WTC11 (cell line): ENCODE measurements around the gene NOP9. TPM values are rescaled to one million over a fixed set of nuclear protein-coding genes. Genes with fewer than 3 reads are reported as not detected.

ENCODE experiments used
- ATAC-seq: fragments of 200-7000 bp; cut with Tn5 transposase; 2 replicates; pipeline ENCODE4 v1.10.0; 2021; ENCODE audit warnings: mild to moderate bottlenecking, moderate library complexity
- CTCF ChIA-PET: fragments of 300-600 bp; sonication (Branson Sonifier 250); formaldehyde crosslinking; loops from one replicate; lab custom pipeline; 2021; ENCODE audit warnings: antibody characterized with exemption; lab: Charles Lee
- POLR2A ChIA-PET: fragments of 350-600 bp; sonication (Branson Sonifier 250); formaldehyde crosslinking; loops from one replicate; lab custom pipeline; 2021; ENCODE audit warnings: antibody characterized with exemption; lab: Charles Lee
- DNase-seq: peaks from one replicate; pipeline ENCODE4 v3.0.0; 2021; ENCODE audit warnings: low spot score
- H3K27ac Mint-ChIP-seq: 2 replicates; pipeline ENCODE4 v1.8.0; 2021; ENCODE audit warnings: mixed read lengths
- H3K27me3 Mint-ChIP-seq: 2 replicates; pipeline ENCODE4 v1.8.0; 2021; ENCODE audit warnings: low read depth, mild to moderate bottlenecking, moderate library complexity, mixed read lengths
- H3K36me3 Mint-ChIP-seq: 2 replicates; pipeline ENCODE4 v1.8.0; 2021; ENCODE audit warnings: mixed read lengths
- H3K4me1 Mint-ChIP-seq: 2 replicates; pipeline ENCODE4 v1.8.0; 2022; ENCODE audit warnings: mixed read lengths
- H3K4me3 Mint-ChIP-seq: 2 replicates; pipeline ENCODE4 v1.8.0; 2021; ENCODE audit warnings: mild to moderate bottlenecking, moderate library complexity, mixed read lengths
- H3K9me3 Mint-ChIP-seq: 2 replicates; pipeline ENCODE4 v1.8.0; 2021; ENCODE audit warnings: mixed read lengths
- AR ChIP-seq: fragments of 250-450 bp; sonication (Bioruptor Pico); IDR thresholded peaks from 2 replicates; pipeline ENCODE4 v1.9.0; 2021; ENCODE audit warnings: mild to moderate bottlenecking
- ATF1 ChIP-seq: sonication (generic); formaldehyde crosslinking; IDR thresholded peaks from 2 replicates; pipeline ENCODE4 v1.8.1; 2023; ENCODE audit warnings: mild to moderate bottlenecking, moderate library complexity, missing genetic modification reagents
- CBFB ChIP-seq: sonication (generic); formaldehyde crosslinking; IDR thresholded peaks from 2 replicates; pipeline ENCODE4 v1.8.1; 2022; ENCODE audit warnings: mild to moderate bottlenecking, low read depth, missing genetic modification reagents
- CTCF ChIP-seq: fragments of 200-600 bp; IDR thresholded peaks from 2 replicates; pipeline ENCODE4 v1.8.0; 2022; ENCODE audit warnings: antibody characterized with exemption
- ELF4 ChIP-seq: sonication (generic); formaldehyde crosslinking; IDR thresholded peaks from 2 replicates; pipeline ENCODE4 v1.8.1; 2022; ENCODE audit warnings: low read depth, mild to moderate bottlenecking, moderate library complexity, missing genetic modification reagents
- ERG ChIP-seq: fragments of 250-450 bp; sonication (Bioruptor Pico); IDR thresholded peaks from 2 replicates; pipeline ENCODE4 v1.8.0; 2021; ENCODE audit warnings: mild to moderate bottlenecking
- ESRRA ChIP-seq: sonication (generic); formaldehyde crosslinking; IDR thresholded peaks from 2 replicates; pipeline ENCODE4 v1.8.1; 2022; ENCODE audit warnings: mild to moderate bottlenecking, missing genetic modification reagents, borderline replicate concordance
- ETV6 ChIP-seq: sonication (generic); formaldehyde crosslinking; IDR thresholded peaks from 2 replicates; pipeline ENCODE4 v1.8.1; 2022; ENCODE audit warnings: mild to moderate bottlenecking, missing genetic modification reagents
- FOXK1 ChIP-seq: sonication (generic); formaldehyde crosslinking; IDR thresholded peaks from 2 replicates; pipeline ENCODE4 v1.8.0; 2022; ENCODE audit warnings: mild to moderate bottlenecking, moderate library complexity, missing genetic modification reagents
- GABPB1 ChIP-seq: sonication (generic); formaldehyde crosslinking; IDR thresholded peaks from 2 replicates; pipeline ENCODE4 v1.8.1; 2023; ENCODE audit warnings: mild to moderate bottlenecking, missing genetic modification reagents
- GRHL2 ChIP-seq: fragments of 250-450 bp; sonication (Bioruptor Pico); IDR thresholded peaks from 2 replicates; pipeline ENCODE4 v1.8.0; 2022; ENCODE audit warnings: mild to moderate bottlenecking, moderate library complexity; ENCODE audit not compliant: insufficient replicate concordance, severe bottlenecking
- HMGA2 ChIP-seq: fragments of 250-450 bp; sonication (Bioruptor Pico); IDR thresholded peaks from 2 replicates; pipeline ENCODE4 v1.4.0; 2021; ENCODE audit warnings: mild to moderate bottlenecking, moderate library complexity
- HMGXB4 ChIP-seq: sonication (generic); formaldehyde crosslinking; IDR thresholded peaks from 2 replicates; pipeline ENCODE4 v1.8.1; 2023; ENCODE audit warnings: mild to moderate bottlenecking, moderate library complexity, missing genetic modification reagents
- IRF2 ChIP-seq: sonication (generic); formaldehyde crosslinking; IDR thresholded peaks from 2 replicates; pipeline ENCODE4 v1.8.0; 2022; ENCODE audit warnings: low read depth, missing genetic modification reagents, borderline replicate concordance
- JAZF1 ChIP-seq: fragments of 250-450 bp; sonication (Bioruptor Pico); IDR thresholded peaks from 2 replicates; pipeline ENCODE4 v1.9.0; 2021; ENCODE audit warnings: moderate library complexity, mild to moderate bottlenecking, inconsistent platforms
- PRRX2 ChIP-seq: fragments of 250-450 bp; sonication (Bioruptor Pico); IDR thresholded peaks from 2 replicates; pipeline ENCODE4 v1.8.0; 2021; ENCODE audit warnings: mild to moderate bottlenecking
- SMAD3 ChIP-seq: sonication (generic); formaldehyde crosslinking; IDR thresholded peaks from 2 replicates; pipeline ENCODE4 v1.8.0; 2022; ENCODE audit warnings: missing genetic modification reagents, mild to moderate bottlenecking, borderline replicate concordance
- TP53 ChIP-seq: sonication (generic); formaldehyde crosslinking; IDR thresholded peaks from 2 replicates; pipeline ENCODE4 v1.8.1; 2023; ENCODE audit warnings: mild to moderate bottlenecking, missing genetic modification reagents
- ZMAT4 ChIP-seq: fragments of 250-450 bp; sonication (Bioruptor Pico); IDR thresholded peaks from 2 replicates; pipeline ENCODE4 v1.9.0; 2021; ENCODE audit warnings: mild to moderate bottlenecking
- ZNF317 ChIP-seq: sonication (generic); formaldehyde crosslinking; IDR thresholded peaks from 2 replicates; pipeline ENCODE4 v1.8.1; 2023; ENCODE audit warnings: low read depth, mild to moderate bottlenecking, moderate library complexity, missing genetic modification reagents, borderline replicate concordance
- ZNF423 ChIP-seq: fragments of 250-450 bp; sonication (Bioruptor Pico); IDR thresholded peaks from 2 replicates; pipeline ENCODE4 v2.1.2; 2022; ENCODE audit warnings: mild to moderate bottlenecking, moderate library complexity
- ZNF671 ChIP-seq: fragments of 250-450 bp; sonication (Bioruptor Pico); IDR thresholded peaks from 2 replicates; pipeline ENCODE4 v1.8.0; 2021; ENCODE audit warnings: mild to moderate bottlenecking
- ZSCAN18 ChIP-seq: fragments of 250-450 bp; sonication (Bioruptor Pico); IDR thresholded peaks from 2 replicates; pipeline ENCODE4 v2.1.2; 2022; ENCODE audit warnings: mild to moderate bottlenecking, moderate library complexity
- total RNA-seq: library from RNA; stranded (reverse); gene quantifications from 3 replicates; pipeline ENCODE4 v1.2.3, GENCODE V29; 2021
- TF ChIP-seq, protein P1 (sequence below): sonication (generic); formaldehyde crosslinking; IDR thresholded peaks from 2 replicates; pipeline ENCODE4 v1.8.1; 2023; ENCODE audit warnings: mild to moderate bottlenecking, missing genetic modification reagents

Gene NOP9
- total RNA-seq, 1 experiment from 2014 or later, result 44.4 TPM

DNA sequence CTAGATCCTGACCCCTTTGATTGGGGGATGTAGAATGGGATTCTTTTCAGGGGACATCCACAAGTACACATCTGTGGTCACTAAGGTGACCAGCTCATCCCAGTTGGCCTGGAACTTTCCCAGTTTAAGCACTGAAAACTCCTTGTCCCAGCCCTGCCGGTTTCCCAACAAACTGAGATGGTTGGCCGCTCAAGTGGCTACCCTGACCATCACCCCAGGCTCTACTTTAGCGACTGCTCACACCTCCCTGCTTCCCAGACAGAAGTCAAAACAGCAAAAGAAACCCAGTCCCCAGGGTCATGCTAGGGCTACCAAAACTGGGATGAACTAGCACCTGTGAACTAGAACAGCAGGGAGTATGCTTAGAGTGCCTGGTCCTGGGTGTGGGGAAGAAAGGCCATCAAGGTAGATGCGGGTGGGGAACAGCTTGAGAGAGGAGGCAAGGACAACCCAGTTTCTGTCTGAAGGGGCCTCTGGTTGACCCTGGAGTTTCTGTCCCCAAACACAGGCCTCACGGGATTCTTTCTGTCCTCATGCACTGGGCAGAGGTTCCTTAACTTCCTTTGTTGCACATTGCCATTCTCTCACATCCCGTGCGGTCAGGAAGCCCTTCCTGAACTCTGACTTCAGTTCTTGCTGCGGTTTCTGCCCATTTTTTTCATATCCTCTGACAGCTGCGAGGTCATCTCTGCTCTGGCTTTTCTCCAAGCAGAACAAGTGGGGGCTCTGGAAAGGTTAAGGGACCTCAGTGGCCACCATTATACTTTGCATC, 13.3 kb downstream of the NOP9 start (continued):
- TF ChIP-seq AR (CRISPR knock-in tag) (no peak), ERG (no peak), PRRX2 (CRISPR knock-in tag) (no peak), ZNF317 (CRISPR knock-in tag) (no peak), IRF2 (CRISPR knock-in tag) (no peak), ATF1 (CRISPR knock-in tag) (no peak)
- TF ChIP-seq, protein P1, sequence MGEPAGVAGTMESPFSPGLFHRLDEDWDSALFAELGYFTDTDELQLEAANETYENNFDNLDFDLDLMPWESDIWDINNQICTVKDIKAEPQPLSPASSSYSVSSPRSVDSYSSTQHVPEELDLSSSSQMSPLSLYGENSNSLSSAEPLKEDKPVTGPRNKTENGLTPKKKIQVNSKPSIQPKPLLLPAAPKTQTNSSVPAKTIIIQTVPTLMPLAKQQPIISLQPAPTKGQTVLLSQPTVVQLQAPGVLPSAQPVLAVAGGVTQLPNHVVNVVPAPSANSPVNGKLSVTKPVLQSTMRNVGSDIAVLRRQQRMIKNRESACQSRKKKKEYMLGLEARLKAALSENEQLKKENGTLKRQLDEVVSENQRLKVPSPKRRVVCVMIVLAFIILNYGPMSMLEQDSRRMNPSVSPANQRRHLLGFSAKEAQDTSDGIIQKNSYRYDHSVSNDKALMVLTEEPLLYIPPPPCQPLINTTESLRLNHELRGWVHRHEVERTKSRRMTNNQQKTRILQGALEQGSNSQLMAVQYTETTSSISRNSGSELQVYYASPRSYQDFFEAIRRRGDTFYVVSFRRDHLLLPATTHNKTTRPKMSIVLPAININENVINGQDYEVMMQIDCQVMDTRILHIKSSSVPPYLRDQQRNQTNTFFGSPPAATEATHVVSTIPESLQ, result no peak

DNA sequence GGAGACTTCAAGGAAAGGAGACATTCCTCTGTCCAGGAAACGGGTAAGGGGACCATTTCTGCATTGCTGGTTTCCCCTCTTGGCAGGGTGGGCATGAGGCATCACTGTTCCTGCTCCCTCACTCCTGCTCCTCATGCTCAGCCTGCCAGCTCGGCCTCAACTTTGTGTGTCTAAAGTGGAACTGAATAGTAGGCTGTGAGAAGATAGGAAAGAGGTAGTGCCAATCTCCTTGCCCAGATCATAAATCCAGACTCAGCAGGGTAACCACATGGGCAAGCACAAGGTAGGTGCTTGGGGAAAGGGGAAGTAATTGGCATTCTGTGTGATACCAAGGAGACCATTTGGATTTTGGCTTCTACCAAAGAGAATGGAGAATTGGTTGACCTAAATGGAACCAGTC, 14.3 kb downstream of the NOP9 start:
- Mint-ChIP-seq H3K4me3 (no peak overlapping the region), H3K36me3 (peaks cover 3% of the 10 kb centered on the region; the same call in 1 of the 2 replicates), H3K4me1 (peaks cover 9% of the 10 kb centered on the region), H3K27ac (no peak overlapping the region), H3K27me3 (peaks cover 70% of the 10 kb centered on the region), H3K9me3 (no peaks in the 10 kb centered on the region)
- CTCF ChIA-PET, result interaction anchor here (4.2 kb wide), 1 partner anchor 118 kb away, joined by 18 read pairs; no protein-coding TSS in a partner anchor
- DNase-seq (no peak), ATAC-seq (no peak)
- POLR2A ChIA-PET, result no interaction called here
- TF ChIP-seq HMGXB4 (CRISPR knock-in tag) (no peak), FOXK1 (CRISPR knock-in tag) (no peak), ZNF671 (CRISPR knock-in tag) (no peak), ETV6 (CRISPR knock-in tag) (no peak), ESRRA (no peak), PRRX2 (CRISPR knock-in tag) (no peak), TP53 (CRISPR knock-in tag) (no peak), ATF1 (CRISPR knock-in tag) (no peak), ZNF423 (CRISPR knock-in tag) (no peak), ZSCAN18 (CRISPR knock-in tag) (no peak), JAZF1 (CRISPR knock-in tag) (no peak), ELF4 (no peak), GRHL2 (no peak), CTCF (no peak), SMAD3 (CRISPR knock-in tag) (no peak), GABPB1 (CRISPR knock-in tag) (no peak), ZMAT4 (CRISPR knock-in tag) (no peak), HMGA2 (CRISPR knock-in tag) (no peak), CBFB (CRISPR knock-in tag) (no peak)
